GM12801 (cell line): ENCODE data around the gene MRPL36.

Experiments used
- TF ChIP-seq, protein P1 (sequence below): IDR thresholded peaks from one replicate; pipeline ENCODE4 v1.5.1; 2011; ENCODE audit warnings: control low read depth; ENCODE audit not compliant: insufficient read length; ENCODE audit errors: extremely low read depth

MRPL36 gene

DNA sequence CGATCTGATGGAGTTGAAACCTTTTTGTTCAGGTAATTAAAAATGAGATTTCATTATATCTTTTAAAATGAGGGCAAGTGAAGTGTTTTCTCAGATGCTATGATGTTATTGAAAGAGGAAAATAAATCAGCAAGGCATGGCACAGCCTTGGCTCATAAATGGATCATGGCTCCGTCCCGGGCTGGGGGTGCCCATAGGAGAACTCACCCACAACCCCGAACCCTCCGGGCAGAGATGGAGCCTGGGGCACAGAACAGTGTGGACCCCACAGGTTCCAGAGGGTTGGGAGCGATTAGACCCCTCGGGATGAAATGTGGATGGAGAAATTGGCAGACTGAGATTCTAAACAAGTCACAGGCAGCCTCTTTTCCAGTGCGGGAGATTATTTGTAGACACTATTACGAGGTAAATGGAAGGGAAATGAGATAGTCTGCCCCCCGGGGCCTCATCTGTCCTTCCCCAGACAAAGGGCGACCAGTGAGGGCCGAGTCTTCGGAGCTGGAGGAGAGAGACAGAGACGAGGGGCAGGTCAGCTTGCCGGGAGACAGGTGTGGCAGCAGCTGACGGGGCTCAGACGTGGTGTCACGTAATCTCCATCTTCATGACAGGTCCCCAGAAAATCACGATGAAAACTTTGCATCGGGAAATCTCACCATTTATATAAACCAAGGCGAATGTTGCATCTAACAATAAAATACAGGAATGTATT lies 35.2 kb upstream of the MRPL36 start:
- TF ChIP-seq, protein P1, sequence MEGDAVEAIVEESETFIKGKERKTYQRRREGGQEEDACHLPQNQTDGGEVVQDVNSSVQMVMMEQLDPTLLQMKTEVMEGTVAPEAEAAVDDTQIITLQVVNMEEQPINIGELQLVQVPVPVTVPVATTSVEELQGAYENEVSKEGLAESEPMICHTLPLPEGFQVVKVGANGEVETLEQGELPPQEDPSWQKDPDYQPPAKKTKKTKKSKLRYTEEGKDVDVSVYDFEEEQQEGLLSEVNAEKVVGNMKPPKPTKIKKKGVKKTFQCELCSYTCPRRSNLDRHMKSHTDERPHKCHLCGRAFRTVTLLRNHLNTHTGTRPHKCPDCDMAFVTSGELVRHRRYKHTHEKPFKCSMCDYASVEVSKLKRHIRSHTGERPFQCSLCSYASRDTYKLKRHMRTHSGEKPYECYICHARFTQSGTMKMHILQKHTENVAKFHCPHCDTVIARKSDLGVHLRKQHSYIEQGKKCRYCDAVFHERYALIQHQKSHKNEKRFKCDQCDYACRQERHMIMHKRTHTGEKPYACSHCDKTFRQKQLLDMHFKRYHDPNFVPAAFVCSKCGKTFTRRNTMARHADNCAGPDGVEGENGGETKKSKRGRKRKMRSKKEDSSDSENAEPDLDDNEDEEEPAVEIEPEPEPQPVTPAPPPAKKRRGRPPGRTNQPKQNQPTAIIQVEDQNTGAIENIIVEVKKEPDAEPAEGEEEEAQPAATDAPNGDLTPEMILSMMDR, result no peak

DNA sequence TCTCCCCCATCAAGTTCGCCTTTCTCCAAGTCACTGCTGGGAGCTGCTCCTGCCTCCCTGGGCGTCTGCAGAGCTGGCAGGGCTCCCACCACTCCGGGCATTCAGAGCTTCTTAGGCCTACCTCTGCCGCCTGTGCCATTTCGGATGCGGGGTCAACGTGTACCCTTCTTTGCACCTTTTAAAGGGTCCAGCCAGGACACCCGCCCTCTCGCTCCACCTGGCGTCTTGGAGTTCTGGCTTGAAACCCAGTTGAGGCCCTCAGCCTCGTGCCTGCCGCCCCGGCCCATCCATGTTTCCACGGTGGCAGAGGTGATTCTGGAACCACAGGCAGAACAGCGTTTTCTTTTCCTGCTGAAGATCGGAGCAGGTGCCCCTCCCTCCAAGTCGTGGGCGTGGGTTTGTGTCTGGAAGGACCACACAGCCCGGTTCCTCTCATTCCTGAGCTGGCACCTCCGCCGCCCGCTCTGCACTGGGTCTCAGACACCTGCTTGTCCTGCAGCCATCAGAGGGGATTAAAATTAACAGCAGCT lies 34.5 kb upstream of the MRPL36 start:
- TF ChIP-seq, protein P1, result no peak

DNA sequence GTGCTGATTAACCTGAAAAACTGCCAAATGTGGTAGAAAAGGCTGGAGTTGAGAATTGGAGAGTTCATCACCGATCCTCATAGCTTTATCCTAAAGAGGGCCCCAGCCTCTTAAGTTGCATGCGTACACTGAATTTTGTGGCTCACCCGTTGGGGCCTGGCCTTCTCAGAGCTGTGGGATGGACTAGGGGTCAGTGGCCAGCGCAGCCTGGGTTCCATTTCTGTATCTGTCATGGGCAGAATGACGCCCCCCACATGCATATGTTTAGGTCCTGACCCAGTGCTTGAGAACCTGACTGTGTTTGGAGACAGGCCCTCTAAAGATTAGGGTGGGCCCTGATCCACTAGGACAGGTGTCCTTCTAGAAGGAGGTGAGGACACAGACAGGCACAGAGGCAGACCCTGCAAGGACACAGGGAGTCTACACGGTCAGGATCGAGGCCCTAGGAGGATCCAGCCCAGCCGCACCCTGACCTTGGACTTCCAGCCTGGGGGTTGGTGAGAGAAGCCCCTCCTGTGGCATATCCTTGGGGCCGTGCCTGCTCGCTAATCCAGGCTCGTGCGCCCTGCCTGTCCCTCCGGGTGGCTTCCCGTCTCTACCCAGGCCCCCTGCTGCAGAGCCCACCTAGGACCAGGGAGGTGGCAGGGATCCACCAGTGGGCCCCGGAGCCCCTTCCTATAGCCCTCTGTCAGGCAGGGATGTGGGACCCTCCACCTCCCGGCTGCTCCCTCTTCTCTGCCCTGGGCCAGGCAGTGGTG lies 33.8 kb upstream of the MRPL36 start:
- TF ChIP-seq, protein P1, result no peak

DNA sequence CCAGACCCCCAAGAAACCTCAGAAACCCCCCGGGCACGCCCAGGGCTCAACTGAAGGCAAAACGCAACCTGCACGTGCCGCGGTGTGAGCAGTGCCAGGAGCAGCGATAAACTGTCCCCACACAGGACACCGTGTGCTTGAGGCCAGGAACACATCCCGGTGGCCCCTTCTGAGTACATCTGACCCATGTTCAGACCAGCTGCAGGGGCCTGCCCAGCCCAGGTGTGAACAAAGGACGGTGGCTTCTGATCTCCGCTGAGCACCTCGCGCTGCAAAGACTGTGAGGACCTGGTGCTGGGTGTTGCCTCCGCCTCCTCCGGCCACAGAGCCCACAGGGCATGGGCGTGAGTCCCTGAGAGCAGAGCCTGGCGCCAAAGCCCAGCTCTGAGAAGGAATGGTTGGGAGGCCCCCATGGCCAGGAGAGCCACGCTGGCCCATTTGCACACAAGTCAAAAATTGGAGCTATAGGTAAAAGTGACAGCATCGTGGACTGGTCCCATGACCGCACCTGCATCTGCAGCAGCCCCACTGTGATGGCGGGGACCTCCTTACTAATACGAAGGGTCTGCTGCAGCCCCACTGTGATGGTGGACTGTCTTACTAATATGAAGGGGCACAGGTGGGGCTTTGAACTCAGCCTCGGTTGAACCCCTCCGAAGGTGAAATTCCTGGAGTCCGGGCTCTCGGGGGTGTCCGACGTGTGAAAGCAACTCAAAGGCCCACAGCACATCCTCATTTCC lies 33.0 kb upstream of the MRPL36 start:
- TF ChIP-seq, protein P1, result no peak

DNA sequence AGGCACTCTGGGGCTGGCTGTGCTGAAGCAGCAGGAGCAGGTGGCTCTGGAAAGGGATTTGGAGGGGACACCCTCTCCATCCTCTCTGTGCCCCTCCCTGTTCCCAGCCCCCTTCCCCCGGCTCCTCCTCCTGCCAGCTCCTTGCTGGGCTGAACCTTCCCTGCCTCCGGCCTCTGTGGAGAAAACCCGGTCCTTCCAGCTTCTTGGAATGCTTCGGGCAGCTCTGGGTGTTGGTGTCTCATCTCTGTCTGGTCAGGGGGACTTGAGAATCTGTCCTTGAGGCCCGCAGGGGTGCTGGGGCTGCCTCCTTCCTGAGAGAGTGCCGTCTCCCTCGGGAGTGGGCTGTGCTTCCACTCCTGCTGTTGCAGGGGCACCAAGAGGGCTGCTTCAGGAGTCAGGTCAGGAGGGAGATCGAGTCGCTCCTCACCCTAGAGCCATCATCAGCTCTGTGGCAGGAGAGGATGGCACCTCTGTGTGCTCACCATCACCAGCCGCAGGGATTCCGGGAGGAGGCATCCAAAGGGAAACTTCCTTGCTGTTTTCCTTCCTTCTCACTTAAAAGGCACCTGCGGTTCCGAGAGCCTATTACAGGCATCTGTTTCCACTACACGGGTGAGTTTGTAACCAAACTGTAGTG lies 32.2 kb upstream of the MRPL36 start:
- TF ChIP-seq, protein P1, result no peak

DNA sequence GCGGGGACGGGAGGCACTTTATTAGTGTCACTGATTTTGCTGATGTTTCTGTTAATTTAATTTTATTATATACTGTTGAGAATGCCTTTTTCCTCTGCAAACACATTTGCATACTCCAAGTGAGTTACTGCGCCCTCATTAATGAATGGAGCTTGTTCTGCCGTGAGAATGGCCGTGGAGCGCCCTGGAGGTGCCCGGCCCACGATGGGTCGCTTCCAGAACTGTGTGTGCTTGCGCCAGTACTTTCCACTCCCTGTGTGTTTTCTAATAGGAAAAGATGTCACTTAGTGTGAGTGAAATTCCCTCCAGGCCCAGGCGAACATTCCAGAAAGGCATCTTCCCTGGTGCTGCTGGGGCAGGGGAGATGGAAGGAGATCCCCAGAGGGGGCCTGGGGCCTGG lies 31.6 kb upstream of the MRPL36 start:
- TF ChIP-seq, protein P1, result no peak

DNA sequence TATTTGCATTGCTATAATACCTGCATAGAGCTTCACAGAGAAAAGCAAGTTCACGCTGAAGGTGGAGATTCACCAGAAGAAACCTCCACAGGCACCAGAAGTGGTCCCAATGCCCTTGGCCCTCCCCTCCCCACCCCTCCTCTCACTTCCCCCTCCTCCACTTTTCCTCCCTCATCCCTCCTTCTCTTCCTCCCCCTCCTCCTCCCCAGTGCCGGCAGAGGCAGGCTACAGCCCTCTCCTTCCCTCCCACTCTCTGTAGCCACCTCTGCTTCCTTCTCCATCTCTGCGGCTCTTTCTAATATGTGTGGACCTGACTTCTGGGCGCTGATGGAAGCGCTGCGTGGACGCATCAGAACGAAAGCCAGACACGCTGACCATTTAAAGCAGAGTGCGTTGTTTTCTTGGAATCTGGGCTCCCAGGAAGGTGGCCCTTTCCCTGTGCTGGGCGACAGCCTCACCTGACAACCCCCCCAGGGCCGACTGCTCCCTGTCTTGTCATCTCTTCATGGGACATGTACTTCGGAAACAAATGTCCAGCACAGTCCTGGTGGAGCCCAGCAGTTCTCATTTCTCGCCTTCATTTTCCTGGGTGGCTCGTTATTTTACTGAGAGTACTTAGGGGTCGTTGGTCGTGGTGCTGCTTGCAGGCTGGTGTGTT lies 31.1 kb upstream of the MRPL36 start:
- TF ChIP-seq, protein P1, result no peak
